HG02759 (cell line): ENCODE measurements around the gene BCL2L13.
"Not testable (repeated sequence)": the region's sequence is repeated elsewhere in the genome, so short reads cannot be mapped to it uniquely, and the experiment has no call there.

Experiments used
- ATAC-seq: cut with Tn5 transposase; IDR thresholded peaks from one replicate; pipeline ENCODE4 v1.9.1; 2021; ENCODE audit warnings: mild to moderate bottlenecking, moderate library complexity; ENCODE audit not compliant: unreplicated experiment

BCL2L13 gene

DNA sequence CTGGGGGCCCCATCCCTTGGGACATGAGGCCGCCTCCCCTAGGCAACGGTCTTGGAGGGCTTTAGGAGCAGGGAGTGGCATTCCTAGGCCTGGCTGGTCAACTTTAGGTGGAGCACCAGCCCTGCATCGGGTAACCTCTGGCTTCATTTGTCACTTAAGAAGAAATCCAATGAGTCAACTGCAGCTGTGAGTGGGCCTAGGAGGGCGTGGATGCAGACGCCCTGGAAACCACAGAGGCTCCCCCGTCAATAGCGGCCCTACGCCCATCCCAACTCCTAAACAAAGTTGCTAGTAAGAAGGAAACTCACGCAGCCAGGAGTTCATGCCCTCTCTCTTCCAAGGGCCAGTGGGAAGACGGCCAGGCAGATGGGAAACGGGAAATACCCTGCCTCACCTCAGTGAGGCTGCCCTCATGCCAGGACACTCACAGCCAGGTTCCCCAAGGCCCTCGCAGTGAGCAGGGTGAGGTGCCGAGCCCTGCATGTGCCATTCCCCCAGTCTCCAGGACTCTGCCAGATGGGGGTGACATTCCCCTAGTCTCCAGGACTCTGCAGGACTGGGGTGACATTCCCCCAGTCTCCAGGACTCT lies 114.9 kb downstream of the BCL2L13 start:
- no peak for ATAC-seq

DNA sequence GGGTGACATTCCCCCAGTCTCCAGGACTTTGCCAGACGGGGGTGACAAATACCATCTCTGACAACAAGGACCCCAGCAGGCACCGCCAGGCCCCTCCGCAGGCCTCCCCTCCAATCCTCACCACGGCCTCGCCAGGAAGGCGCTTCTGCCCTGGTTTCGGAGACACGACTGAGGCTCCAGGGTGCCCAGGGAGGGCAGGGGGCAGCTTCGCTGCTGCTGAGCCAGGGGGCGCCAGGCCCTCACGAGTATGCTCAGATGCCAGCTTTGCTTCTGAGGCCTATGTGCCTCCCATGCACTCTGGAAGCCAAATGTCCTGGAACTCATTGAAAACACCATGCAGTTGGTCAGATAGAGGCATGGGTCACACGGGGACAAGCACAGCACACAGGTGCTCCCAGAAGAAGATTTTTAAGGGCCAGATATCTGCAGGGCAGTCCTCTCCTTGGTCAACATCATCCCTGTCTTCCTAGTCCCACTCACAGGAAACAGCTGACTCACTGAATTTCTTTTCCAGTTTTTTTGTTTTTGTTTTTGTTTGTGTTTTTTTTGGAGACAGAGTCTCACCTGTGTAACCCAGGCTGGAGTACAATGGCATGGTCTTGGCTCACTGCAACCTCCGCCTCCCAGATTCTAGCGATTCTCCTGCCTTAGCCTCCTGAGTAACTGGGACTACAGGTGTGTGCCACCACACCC lies 115.8 kb downstream of the BCL2L13 start:
- ATAC-seq = no peak

DNA sequence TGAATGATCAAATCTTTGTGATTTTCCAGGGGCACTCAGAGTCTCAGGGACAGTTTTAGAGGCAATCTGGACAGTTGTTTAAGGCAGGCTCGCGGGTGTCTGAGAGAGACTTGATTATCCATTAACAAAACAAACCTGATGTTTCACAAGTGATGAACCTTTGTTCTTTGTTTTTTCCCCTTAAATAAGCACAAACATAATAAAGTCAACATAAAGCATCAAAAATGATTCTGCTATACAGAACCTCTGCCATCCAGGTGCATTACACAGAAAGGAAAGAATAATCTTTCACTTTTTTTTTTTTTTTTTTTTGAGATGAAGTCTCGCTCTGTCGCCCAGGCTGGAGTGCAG lies 122.6 kb downstream of the BCL2L13 start:
- no peak for ATAC-seq

DNA sequence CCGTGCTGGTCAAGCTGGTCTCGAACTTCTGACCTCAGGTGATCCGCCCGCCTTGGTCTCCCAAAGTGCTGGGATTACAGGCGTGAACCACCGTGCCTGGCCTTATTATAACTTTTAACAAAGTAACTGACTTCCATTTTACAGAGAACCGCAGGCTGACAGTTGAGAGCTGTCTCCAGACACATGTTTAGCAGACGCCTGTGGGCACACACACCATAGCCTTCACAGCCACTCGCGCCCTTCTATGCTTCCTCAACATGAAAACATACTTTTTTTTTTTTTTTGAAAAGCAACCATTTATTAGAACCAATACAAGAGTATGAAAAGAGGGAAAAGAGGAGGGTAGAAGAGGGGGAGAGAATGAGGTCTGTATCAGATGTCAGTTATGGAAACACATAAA lies 124.9 kb downstream of the BCL2L13 start:
- not testable (repeated sequence) for ATAC-seq

DNA sequence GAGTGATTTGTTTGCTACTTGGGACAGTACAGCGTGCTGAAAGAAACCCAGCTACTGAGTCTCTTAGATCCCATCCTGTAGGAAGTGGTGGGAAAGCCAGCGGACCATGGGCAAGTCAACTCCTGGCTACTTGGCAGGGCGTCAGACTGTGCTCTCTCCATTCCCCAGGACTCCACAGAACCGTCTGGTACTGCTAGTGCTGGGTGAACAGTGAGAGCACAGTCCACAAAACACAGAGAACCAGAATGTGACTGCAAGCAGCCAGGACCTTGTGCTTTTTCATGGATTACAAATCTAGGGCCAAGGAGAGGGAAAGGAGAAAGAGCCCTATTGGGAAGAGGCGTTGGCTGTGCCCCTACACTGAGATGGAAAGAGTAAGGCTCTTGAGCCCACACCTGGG lies 125.5 kb downstream of the BCL2L13 start:
- ATAC-seq = no peak

DNA sequence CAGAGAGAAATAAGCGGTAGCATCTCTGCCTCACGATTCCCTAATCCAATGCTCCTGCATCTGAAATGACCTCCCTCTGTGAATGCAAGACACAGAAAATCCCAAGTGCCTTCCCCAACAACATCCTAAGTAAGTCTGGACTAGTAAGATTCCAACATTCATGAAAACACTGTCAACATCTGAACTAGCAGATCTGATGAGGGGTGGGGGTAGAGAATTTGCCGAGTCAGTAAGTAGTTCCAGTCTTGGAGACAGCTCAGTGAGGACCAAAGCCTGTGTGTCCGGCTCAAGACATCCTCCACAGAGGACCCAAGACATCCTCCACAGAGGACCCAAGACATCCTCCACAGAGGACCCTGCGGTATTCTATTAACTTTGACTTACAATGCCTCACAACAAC lies 126.3 kb downstream of the BCL2L13 start:
- not testable (repeated sequence) for ATAC-seq

DNA sequence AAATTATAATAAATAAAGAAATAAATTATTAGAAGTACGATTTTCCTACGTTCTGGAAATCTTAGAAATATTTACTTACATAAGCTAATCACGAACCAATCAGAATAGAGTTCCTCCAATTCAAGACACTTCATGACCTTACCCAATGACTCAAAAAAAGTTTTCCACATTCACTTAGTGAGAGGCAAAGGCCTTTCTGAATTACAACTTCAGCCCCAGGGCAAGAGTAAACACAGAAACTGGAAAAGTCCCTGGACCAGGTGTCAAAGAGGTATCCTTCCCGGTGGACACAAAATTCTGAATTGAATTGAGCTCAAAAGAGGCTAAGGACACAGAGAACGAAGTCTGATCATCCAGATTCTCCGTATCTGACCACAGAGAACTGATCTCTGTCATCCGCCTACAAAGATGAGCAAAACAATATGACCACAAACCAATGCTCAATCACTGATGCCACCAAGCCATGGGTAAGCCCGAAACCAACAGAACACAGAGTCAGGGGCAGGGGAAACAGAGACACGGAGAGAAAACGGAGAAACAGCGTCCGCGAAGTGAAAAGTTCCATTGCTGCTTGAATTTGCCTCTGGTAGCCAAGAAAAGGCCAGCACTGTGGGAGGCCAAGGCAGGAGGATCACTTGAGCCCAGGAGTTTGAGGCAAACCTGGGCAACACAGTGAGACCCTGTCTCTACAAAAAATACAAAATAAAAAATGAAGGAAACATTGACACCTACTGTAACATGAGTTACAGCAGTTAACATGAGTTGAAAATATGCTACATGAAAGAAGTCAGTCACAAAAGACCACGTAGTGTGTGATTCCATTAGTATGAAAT lies 128.9 kb downstream of the BCL2L13 start:
- ATAC-seq = peak; percentile 86

DNA sequence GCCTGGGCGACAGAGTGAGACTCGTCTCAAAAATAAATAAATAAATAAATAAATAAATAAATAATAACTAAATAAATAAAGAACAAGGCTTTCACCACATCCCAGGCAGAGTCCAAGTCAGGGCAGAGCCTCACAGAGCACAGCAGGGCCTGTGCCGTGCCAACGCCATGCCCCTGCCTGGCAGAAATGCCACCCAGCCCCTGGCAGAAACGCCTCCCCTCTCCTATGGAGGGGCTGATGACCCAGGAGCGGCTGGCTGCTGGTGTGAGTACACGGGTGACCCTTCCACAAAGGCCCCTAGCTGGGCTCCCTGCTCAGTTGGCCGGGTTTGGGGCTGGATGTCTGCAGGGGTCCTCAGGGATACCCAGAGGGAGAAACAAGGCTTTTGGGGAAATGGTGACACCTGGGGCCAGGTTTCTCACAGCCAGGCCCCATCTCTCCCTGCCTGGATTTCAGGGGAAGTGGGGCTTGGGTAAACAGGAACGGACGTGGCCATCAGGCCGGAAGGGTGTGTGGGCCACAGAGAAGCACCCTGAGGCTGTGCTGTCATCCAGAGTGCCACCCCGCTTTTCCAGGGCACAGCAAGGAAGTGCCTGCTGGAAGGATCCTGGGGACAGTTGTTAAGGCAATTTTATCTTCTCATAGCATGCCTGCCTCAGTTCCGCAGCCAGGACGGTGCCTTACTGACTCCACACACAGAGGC lies 130.6 kb downstream of the BCL2L13 start:
- ATAC-seq = no peak

DNA sequence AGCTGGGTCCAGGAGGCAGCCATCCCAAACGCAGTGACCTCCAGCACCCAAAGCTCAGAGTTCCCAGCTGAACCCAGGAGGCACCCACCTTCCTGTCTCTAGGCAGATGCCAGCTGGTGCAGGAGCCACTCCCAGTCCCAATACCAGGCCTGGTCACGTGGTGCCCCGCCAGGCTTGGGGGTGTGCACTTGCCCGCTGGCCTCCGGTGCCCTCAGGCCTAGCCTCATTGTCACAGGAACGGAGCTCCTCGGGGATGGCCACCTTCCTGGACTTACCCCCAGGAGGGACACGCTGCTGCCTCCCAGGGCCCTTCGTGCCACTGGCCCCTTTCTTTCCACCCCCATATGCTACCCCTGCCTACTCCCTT lies 131.1 kb downstream of the BCL2L13 start:
- ATAC-seq = no peak

DNA sequence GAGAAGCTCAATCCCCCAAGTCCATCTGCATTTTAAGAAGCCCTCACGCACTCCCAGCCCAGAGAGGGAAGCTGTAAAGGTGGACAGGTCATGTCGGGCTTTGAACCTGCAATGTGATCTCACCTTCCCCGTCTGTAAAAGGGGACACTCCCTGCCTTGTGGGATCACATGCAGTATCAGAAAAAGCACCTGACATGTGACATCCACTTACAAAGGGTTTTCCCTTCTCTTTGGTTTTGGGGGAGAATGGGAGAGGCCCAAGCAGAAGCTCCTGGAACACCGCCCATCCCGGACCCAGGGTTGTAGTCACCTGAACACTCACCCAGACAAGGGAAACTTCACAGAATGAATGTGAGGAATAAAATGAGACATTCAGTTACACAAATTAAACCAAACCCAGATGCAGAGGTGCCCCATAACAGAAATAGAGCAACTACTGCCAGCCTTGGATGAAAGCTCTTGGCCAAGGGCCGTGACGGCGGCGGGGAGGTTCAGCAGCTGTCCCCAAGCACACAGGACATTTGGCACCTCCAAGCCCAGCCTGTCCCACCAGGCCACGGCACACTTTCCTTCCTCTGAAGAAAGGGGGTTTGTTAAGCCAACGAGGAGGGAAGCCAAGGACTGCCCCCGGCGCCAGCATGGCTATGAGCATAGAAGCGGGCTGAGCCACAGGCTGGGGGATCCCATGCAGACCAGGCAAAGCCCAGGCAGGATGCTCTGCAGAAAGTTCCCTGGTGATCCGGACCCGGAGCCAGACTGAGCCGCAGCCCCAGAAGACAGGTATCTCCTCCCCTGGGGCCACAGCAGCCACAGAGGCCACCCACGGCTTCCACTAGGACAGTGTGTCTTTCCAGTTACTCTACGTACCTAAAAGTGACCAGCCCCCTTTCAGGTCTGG lies 131.9 kb downstream of the BCL2L13 start:
- no peak for ATAC-seq

DNA sequence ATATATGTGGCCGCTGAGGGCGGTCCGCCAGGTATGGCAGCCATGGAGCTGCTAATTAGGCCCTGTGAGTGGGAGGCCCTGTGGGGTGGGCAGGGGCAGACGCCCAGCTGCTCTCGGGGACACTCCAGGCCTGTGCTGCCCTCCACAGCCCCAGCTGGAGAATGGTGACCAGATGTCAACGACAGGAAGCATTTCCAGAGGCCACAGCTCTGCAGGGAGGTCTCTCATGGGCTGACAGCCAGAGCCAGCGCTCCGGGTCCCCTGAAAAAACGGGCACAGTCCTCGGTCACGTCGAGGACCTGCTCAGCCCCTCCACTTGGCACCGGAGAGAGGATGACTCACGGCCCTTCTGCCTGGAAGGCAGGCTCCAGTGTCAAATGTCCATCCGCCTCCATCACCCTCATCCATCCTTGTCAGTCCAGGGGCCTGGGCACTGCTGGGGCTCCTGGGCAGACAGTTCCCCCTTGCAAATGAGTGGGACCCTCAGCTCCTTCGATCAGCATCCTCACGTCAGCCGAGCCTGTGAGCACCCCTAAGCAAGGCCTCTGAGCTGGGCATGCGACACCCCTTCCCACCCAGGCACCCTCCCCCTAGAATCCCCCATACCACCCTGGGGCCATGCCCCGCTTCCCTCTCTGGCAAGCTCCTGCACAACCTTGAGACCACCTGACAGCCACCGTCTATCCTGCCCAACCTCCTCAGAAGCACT lies 133.8 kb downstream of the BCL2L13 start:
- no peak for ATAC-seq

DNA sequence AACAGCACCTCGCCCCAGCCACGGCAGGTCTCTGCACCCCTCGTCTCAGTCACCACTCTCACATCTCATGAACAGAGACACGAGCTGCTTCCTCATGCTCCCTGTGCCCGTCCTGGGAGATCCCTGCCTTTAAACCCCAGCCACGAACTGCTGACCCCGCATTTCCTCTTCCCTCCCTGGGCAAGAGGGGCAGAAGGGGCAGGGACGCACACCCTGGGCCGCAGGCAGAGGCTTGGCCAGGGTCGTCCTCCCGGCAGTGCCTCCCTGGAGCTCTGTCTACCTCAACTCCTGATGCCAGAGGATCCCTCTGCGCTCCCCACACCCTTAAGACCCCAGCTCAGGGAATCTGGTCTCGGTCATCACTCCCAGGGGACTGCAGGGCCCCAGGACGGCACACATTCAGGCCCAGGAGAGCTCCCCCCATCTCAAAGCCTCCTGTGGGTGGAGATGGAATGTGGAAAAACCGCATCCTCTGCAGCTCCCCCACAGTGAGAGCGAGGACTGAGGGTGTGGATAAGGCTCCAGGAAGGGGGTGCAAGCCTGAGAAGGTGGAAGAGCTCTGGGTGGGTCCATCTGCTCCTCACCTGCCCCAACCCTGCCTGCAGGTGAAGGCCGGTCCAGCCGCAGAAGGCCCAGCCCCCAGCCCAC lies 134.5 kb downstream of the BCL2L13 start:
- ATAC-seq = no peak

DNA sequence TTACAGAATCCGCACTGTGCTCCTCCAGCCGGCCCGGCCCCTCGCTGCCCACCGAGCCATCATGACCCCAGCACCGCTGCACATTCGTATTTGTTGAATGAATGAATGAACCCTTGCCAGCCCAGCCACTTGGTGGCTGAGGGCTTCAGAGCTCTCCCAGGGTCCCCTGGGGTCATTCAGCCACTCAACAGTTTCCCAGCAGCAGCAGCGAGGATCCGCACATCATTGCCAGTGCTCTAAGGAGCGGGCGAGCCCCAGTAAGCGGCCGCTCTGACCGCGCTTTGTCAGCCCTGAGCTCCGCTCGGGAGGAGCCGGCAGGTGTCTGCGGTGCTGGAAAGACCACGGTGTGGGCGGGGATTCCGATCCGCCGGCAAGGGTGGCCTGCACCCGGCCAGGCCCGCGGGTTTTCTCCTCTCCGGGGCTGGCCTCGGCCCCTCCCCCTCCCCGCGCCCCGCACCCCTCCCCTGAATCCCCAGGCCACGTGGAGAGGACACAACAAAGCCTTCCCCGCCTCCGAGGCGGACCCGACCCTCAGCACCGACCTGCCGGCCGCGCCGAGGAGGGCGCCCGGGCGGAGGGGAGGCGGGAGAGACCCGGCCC lies 135.1 kb downstream of the BCL2L13 start:
- ATAC-seq = peak; percentile 38

DNA sequence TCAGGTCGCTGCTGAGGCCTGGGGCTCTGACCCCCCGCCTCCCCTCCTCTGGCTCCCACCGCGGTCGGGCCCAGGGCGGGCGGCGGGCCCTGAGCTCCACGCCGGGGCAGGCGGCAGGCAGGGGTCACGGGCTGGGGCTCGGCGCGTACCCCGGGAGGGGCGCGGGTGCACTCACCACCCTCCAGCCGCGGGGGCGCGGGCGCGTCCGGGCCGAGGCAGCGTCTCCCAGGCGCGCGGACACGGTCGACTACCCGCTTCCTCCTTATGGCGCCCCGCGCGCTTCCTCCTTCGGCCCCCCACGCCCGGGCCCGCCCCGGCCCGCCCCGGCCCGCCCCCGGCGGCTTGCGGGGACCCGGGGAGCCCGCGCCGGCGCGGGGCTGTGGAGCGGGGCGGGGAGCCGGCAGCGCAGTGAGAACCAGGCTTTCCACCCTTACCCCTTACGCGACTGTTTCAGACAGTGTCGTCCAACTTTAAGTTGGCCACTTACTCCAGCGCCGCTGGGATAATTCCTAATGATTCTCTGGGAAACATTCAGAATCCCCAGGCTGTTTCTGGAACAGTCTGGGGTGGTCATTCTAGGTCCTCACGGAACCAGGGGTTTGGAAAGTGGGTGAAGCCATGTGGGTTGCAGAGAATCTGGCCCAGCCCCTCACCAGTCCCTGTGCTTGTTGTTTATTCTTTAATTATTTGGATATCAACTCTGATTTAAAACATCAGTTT lies 135.8 kb downstream of the BCL2L13 start, which contains the start of gene BID:
Gene BID (minus strand): TSS at position 264 of the 720 bp plus-strand sequence. CDS start 24,353 bp downstream, outside the sequence.
- ATAC-seq = peak; percentile 40

DNA sequence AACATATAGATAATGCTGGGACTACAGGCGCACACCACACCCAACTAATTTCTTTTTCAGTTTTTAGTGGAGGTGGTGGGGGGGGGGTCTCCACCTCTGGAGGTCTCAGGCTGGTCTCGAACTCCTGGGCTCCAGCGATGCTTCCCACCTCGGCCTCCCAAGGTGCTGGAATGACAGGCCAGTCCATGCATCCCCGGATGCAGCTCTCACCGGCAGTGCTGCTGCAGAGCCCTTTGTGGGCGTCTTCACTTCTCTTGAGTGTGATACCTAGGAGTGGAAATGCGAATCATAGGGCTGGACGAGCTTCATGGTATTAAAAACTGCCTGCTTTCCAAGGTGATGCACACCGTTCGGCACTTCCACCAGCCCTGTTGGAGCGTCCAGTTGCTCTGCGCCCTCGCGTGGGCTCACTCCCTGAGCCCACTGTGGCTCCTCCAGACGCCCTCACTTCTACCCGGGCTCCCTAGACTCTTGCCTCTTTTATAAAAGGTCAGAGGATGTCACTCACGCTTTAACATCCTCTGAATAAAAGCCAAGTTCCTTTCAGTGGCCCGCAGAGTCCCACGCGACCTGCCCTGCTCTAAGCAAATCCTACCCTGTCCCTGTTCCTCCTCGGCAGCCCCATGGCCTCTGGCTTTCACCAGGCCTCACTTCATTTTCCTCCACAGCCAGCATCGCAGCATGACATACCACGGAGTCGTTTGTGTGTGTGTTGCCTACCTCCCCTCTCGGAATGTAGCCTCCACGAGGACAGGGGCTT lies 136.5 kb downstream of the BCL2L13 start:
- ATAC-seq = no peak

DNA sequence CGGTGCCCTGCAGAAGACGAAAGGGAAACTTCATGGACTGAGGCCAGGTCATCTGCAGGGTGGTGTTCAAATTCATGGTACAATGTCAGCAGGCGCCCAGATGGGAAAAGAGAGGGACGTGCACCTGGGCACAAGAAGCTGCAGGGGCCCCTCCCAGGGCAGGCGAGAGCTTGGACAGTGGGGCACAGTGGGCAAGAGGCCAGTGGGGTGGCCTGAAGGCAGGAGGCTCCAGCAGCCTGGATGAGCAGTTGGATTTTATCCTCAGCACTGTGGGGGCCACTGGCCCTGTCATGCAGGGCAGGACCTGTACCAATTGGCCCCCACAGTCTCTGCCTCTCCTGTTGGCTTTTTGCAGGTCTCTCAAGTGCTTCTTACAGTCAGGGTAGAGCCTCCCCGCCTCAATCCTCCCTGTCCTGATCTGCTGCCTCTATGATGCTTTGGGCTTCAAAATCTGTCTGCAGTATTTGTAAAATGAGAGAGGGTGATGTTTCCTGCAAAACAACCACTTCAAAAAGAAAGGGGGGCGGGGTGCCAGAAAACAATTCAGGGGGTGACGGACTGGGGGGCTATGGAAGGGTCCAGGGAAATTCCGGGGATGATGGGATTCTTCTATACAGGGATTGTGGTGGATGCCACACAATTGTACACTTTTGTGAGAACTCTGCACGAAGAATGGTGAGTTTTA lies 137.4 kb downstream of the BCL2L13 start:
- ATAC-seq = no peak
